OCI-LY7 (cell line): ENCODE results near the gene PRG3. TPM values are rescaled to one million over a fixed set of nuclear protein-coding genes. Genes with fewer than 3 reads are reported as not detected.

ENCODE experiments used
- BruUV-seq: library from RNA; stranded (reverse); fragments of 400-500 nt; replicated peaks from 2 replicates; lab custom pipeline; 2021; lab: Mats Ljungman, UMichigan
- CTCF ChIA-PET: fragments of 300-600 bp; sonication (Branson Sonifier 250); formaldehyde crosslinking; loops from one replicate; lab custom pipeline; 2022; ENCODE audit warnings: antibody characterized with exemption; ENCODE audit not compliant: unreplicated experiment; lab: Charles Lee
- POLR2A ChIA-PET: fragments of 300-600 bp; sonication (Branson Sonifier 250); formaldehyde crosslinking; loops from one replicate; lab custom pipeline; 2022; ENCODE audit warnings: antibody characterized with exemption; lab: Charles Lee
- DNase-seq: peaks from one replicate; pipeline ENCODE4 v3.0.0-alpha.2; 2015; ENCODE audit warnings: low spot score
- H2AFZ ChIP-seq: fragments of 200-600 bp; sonication (generic), shearing (Covaris generic); 2 replicates; pipeline ENCODE4 v1.6.1; 2014; ENCODE audit warnings: mild to moderate bottlenecking, antibody characterized with exemption, low read length, moderate library complexity
- H3K27ac ChIP-seq: fragments of 200-600 bp; sonication (generic); 2 replicates; pipeline ENCODE4 v1.5.1; 2014; ENCODE audit warnings: mixed run types, low read depth, mild to moderate bottlenecking, moderate library complexity, low read length, inconsistent platforms; ENCODE audit not compliant: poor library complexity, severe bottlenecking
- H3K36me3 ChIP-seq: fragments of 200-600 bp; sonication (generic); 2 replicates; pipeline ENCODE4 v1.6.1; 2014; ENCODE audit warnings: mild to moderate bottlenecking, antibody characterized with exemption, low read length, moderate library complexity, mixed read lengths; ENCODE audit not compliant: insufficient read depth
- H3K4me1 ChIP-seq: fragments of 200-600 bp; sonication (generic); 2 replicates; pipeline ENCODE4 v1.5.1; 2014; ENCODE audit warnings: mild to moderate bottlenecking, low read length; ENCODE audit not compliant: insufficient read depth, poor library complexity, severe bottlenecking
- H3K4me2 ChIP-seq: fragments of 200-600 bp; sonication (generic); 2 replicates; pipeline ENCODE4 v1.6.1; 2014; ENCODE audit warnings: mild to moderate bottlenecking, low read length
- H3K4me3 ChIP-seq: fragments of 200-600 bp; sonication (generic); 2 replicates; pipeline ENCODE4 v1.5.1; 2014; ENCODE audit warnings: mild to moderate bottlenecking, low read depth, low read length; ENCODE audit not compliant: poor library complexity, severe bottlenecking
- H3K79me2 ChIP-seq: fragments of 200-600 bp; sonication (generic); 2 replicates; pipeline ENCODE4 v1.6.1; 2016; ENCODE audit warnings: low read depth, mild to moderate bottlenecking, low read length, moderate library complexity, mixed read lengths; ENCODE audit not compliant: insufficient read depth
- H3K9me2 ChIP-seq: fragments of 200-600 bp; sonication (generic); 2 replicates; pipeline ENCODE4 v1.6.1; 2016; ENCODE audit warnings: mild to moderate bottlenecking, low read length, mixed read lengths; ENCODE audit not compliant: insufficient read depth
- H3K9me3 ChIP-seq: fragments of 200-600 bp; sonication (generic); 2 replicates; pipeline ENCODE4 v1.6.1; 2014; ENCODE audit warnings: mild to moderate bottlenecking, mixed run types, low read length, mixed read lengths
- H4K20me1 ChIP-seq: fragments of 200-600 bp; sonication (generic); 2 replicates; pipeline ENCODE4 v1.6.1; 2014; ENCODE audit warnings: mild to moderate bottlenecking, antibody characterized with exemption, low read length, moderate library complexity, mixed read lengths; ENCODE audit not compliant: insufficient read depth
- EZH2phosphoT487 ChIP-seq: fragments of 200-600 bp; sonication (generic); IDR thresholded peaks from 2 replicates; pipeline ENCODE4 v1.6.1; 2018; ENCODE audit warnings: low read depth, borderline replicate concordance, mild to moderate bottlenecking, mixed run types, antibody characterized with exemption, low read length, moderate library complexity, mixed read lengths
- intact Hi-C: fragments of 100-400 bp; cut with micrococcal nuclease; formaldehyde crosslinking; loops from one replicate; pipeline ENCODE4 v1.10.0; 2022; ENCODE audit not compliant: unreplicated experiment
- total RNA-seq, 2 experiments: library from RNA; depleted of rRNA in 1 of 2; stranded (reverse); fragments of >200 nt in 1 of 2; shearing (Covaris generic) in 1 of 2; gene quantifications; 2 replicates each; pipeline ENCODE4 v1.2.3, GENCODE V29; 2014 to 2022
- TF ChIP-seq, protein P1 (sequence below): fragments of 200-600 bp; sonication (generic); conservative IDR thresholded peaks from 2 replicates; pipeline ENCODE4 v1.5.1; 2014; ENCODE audit warnings: mild to moderate bottlenecking, antibody characterized with exemption, low read length, moderate library complexity, mixed read lengths

The PRG3 gene
- total RNA-seq, 2 experiments from 2014 or later = not detected

DNA sequence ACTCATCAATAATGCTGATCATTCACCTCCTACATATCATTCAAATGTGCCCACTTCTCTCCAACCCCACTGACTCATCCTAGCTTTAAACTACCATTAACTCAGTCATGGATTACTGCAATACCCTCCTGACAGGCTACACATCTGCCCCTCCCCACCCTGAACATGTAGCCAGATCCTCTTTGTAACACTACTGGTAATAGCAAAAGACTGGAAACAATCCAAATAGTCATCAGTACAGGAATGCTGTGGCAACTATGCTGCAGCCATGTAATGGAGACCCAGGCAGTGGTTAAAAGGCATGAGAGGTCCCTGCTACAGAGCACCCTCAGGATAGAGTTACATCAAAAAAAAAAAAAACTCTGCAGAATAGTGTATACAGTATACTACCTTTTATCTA, 29.3 kb upstream of the PRG3 start:
- TF ChIP-seq, protein P1, sequence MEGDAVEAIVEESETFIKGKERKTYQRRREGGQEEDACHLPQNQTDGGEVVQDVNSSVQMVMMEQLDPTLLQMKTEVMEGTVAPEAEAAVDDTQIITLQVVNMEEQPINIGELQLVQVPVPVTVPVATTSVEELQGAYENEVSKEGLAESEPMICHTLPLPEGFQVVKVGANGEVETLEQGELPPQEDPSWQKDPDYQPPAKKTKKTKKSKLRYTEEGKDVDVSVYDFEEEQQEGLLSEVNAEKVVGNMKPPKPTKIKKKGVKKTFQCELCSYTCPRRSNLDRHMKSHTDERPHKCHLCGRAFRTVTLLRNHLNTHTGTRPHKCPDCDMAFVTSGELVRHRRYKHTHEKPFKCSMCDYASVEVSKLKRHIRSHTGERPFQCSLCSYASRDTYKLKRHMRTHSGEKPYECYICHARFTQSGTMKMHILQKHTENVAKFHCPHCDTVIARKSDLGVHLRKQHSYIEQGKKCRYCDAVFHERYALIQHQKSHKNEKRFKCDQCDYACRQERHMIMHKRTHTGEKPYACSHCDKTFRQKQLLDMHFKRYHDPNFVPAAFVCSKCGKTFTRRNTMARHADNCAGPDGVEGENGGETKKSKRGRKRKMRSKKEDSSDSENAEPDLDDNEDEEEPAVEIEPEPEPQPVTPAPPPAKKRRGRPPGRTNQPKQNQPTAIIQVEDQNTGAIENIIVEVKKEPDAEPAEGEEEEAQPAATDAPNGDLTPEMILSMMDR = no peak
- TF ChIP-seq EZH2phosphoT487 = no peak
- Histone ChIP-seq H3K4me2 (no peak overlapping the region), H2AFZ (no peak overlapping the region), H3K79me2 (no peaks in the 10 kb centered on the region), H3K36me3 (peaks cover 92% of the 10 kb centered on the region), H3K4me3 (no peak overlapping the region), H3K9me3 (no peaks in the 10 kb centered on the region), H3K9me2 (no peaks in the 10 kb centered on the region), H3K4me1 (no peaks in the 10 kb centered on the region), H4K20me1 (no peaks in the 10 kb centered on the region), H3K27ac (no peak overlapping the region)
- ChIA-PET CTCF (no interaction called here), POLR2A (no interaction called here)
- intact Hi-C loops = no loop called here
- no TSS peak for BruUV-seq
- DNase-seq = no peak

DNA sequence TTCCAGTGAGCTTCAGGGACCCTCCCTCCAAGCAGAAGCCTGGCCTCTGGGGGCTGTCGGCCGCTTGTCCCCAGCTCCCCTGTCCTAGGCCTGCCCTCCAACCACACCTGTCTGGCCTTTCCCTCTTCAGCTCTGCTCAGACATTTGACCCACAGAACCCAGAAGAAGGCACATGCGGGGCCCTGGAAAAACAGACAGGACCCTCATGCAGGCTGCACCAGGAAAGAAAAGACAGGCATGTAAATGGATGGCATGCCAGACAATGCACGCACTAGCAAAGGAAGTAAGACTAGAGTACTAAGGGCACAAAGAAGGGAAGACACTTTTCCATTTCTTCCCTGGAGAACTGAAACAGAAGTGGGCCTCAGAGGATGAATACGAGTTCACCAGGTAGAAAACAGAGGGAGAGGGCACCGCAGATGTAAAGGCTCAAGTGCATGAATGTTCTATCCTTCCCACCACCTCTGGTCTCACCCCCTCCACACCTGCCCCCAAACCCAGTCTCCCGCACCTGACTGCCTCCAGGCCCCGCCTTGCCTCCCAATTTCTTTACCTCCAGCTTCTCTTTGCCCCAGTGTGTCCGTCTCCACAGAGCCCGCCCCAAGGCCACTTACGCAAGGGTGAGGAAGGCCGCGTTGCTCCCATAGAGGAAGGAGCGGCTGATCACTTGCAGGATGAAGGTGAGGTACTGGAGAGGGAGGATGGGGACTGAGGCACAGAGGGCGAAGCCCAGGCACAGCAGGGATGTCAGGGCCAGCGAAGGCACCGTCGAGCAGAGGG, 28.6 kb upstream of the PRG3 start:
- ChIA-PET POLR2A (interaction anchor here (0.6 kb wide), 1 partner anchor 44 kb away, joined by 3 read pairs; no protein-coding TSS in a partner anchor), CTCF (no interaction called here)
- no peak for DNase-seq
- intact Hi-C loops = no loop called here
- Histone ChIP-seq H3K27ac (no peak overlapping the region), H3K36me3 (peaks cover 87% of the 10 kb centered on the region), H3K79me2 (no peaks in the 10 kb centered on the region), H3K4me1 (no peaks in the 10 kb centered on the region), H3K4me2 (no peak overlapping the region), H3K9me3 (no peaks in the 10 kb centered on the region), H3K9me2 (no peaks in the 10 kb centered on the region), H3K4me3 (no peak overlapping the region), H4K20me1 (no peaks in the 10 kb centered on the region), H2AFZ (no peak overlapping the region)
- no TSS peak for BruUV-seq
- TF ChIP-seq, protein P1 = no peak
- TF ChIP-seq EZH2phosphoT487 = no peak

DNA sequence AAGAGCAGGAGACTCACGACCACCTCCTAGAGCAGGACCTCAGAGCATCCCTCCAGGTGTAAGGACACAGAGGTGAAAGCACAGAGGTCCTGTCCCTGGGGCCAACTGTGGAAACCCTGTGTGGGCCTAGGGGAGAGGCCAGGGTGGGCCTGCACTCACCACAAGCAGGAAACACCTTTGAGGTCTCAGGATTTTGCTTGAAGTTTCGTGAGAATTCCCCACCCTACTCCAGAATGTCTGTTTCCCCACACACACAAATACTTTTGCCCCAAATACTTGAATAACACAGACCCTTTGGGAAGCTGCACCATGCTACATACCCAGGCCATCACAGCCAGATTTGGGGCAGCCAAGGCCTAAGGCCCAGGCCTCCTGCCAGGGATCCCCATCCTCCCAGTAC, 27.8 kb upstream of the PRG3 start:
- Histone ChIP-seq H3K9me3 (no peaks in the 10 kb centered on the region), H3K4me2 (no peak overlapping the region), H2AFZ (no peak overlapping the region), H3K9me2 (no peaks in the 10 kb centered on the region), H3K4me3 (no peak overlapping the region), H3K36me3 (peaks cover 80% of the 10 kb centered on the region), H3K4me1 (no peaks in the 10 kb centered on the region), H3K79me2 (no peaks in the 10 kb centered on the region), H4K20me1 (no peaks in the 10 kb centered on the region), H3K27ac (no peak overlapping the region)
- intact Hi-C loops = no loop called here
- no peak for DNase-seq
- POLR2A ChIA-PET = interaction anchor here (0.6 kb wide), 1 partner anchor 45 kb away, joined by 3 read pairs; no protein-coding TSS in a partner anchor
- no TSS peak for BruUV-seq
- TF ChIP-seq, protein P1 = no peak
- TF ChIP-seq EZH2phosphoT487 = no peak
- CTCF ChIA-PET = no interaction called here
